Effector memory CD8-positive, alpha-beta T cell (primary cell): ENCODE data around the gene KLK6.
"Not testable (repeated sequence)": the region's sequence is repeated elsewhere in the genome, so short reads cannot be mapped to it uniquely, and the experiment has no call there.

Source experiments
- ATAC-seq: fragments of 150-1000 bp; cut with Tn5 transposase; replicated peaks from 2 replicates; pipeline ENCODE4 v1.10.0; 2021; ENCODE audit warnings: mild to moderate bottlenecking, moderate library complexity
- DNase-seq, 3 experiments: peaks; one replicate each; pipeline ENCODE4 v3.0.0; 2021
- H3K27ac Mint-ChIP-seq, 2 donors: one replicate each; pipeline ENCODE4 v1.8.0; 2022; ENCODE audit warnings: mild to moderate bottlenecking in 2 of 2, mixed read lengths in 2 of 2, moderate library complexity in 2 of 2
- H3K27me3 Mint-ChIP-seq, 2 donors: one replicate each; pipeline ENCODE4 v1.8.0; 2022; ENCODE audit warnings: mixed read lengths in 2 of 2
- H3K36me3 Mint-ChIP-seq: one replicate; pipeline ENCODE4 v1.8.0; 2022; ENCODE audit warnings: mild to moderate bottlenecking, moderate library complexity, mixed read lengths; ENCODE audit not compliant: insufficient read depth
- H3K4me1 Mint-ChIP-seq, 2 donors: one replicate each; pipeline ENCODE4 v1.8.0; 2022; ENCODE audit warnings: low read depth in 2 of 2, mixed read lengths in 2 of 2
- H3K4me3 Mint-ChIP-seq, 2 donors: one replicate each; pipeline ENCODE4 v1.8.0; 2022; ENCODE audit warnings: mild to moderate bottlenecking in 2 of 2, mixed read lengths in 2 of 2, moderate library complexity in 2 of 2
- H3K9me3 Mint-ChIP-seq, 2 donors: one replicate each; pipeline ENCODE4 v1.8.0; 2022; ENCODE audit warnings: mixed read lengths in 2 of 2

The KLK6 gene

GRCh38 chr19:50980208-50980607 lies 10.8 kb upstream of the KLK6 start:
- Mint-ChIP-seq H3K36me3 (no peaks in the 10 kb centered on the region), H3K27ac (no peak overlapping the region), H3K27me3 (peaks cover 72 to 87% of the 10 kb centered on the region in 2 donors), H3K9me3 (peaks cover 0 to 2% of the 10 kb centered on the region in 2 donors), H3K4me3 (no peak overlapping the region), H3K4me1 (peaks cover 0 to 4% of the 10 kb centered on the region in 2 donors)
- ATAC-seq (no peak), DNase-seq (no peak)

GRCh38 chr19:50979758-50980157 lies 10.4 kb upstream of the KLK6 start:
- Mint-ChIP-seq H3K36me3 (no peaks in the 10 kb centered on the region), H3K27me3 (peaks cover 68 to 82% of the 10 kb centered on the region in 2 donors), H3K9me3 (peaks cover 0 to 2% of the 10 kb centered on the region in 2 donors), H3K27ac (no peak overlapping the region), H3K4me3 (no peak overlapping the region), H3K4me1 (peaks cover 0 to 4% of the 10 kb centered on the region in 2 donors)
- DNase-seq (no peak), ATAC-seq (no peak)

GRCh38 chr19:50978772-50979390 lies 9.5 kb upstream of the KLK6 start:
- DNase-seq: no peak
- ATAC-seq: no peak
- no peak overlapping the region for H3K4me3 Mint-ChIP-seq
- no peaks in the 10 kb centered on the region for H3K36me3 Mint-ChIP-seq
- no peak overlapping the region for H3K27ac Mint-ChIP-seq
- peaks cover 0 to 2% of the 10 kb centered on the region in 2 donors for H3K9me3 Mint-ChIP-seq
- peaks cover 0 to 4% of the 10 kb centered on the region in 2 donors for H3K4me1 Mint-ChIP-seq
- H3K27me3 Mint-ChIP-seq: peaks cover 62 to 74% of the 10 kb centered on the region in 2 donors

- Mint-ChIP-seq H3K9me3 (peaks cover 0 to 2% of the 10 kb centered on the region in 2 donors), H3K36me3 (no peaks in the 10 kb centered on the region), H3K27me3 (peaks cover 73 to 79% of the 10 kb centered on the region in 2 donors), H3K4me1 (peaks cover 0 to 4% of the 10 kb centered on the region in 2 donors), H3K27ac (no peak overlapping the region), H3K4me3 (no peak overlapping the region)
- DNase-seq (no peak), ATAC-seq (no peak)
These were observed 8.2 kb upstream of the KLK6 start for GRCh38 chr19:50977626-50978025.

- H3K9me3 Mint-ChIP-seq: no peaks in the 10 kb centered on the region
- no peak for ATAC-seq
- no peak overlapping the region for H3K27ac Mint-ChIP-seq
- no peak overlapping the region for H3K4me3 Mint-ChIP-seq
- no peak for DNase-seq
- peaks cover 0 to 4% of the 10 kb centered on the region in 2 donors for H3K4me1 Mint-ChIP-seq
- H3K36me3 Mint-ChIP-seq: no peaks in the 10 kb centered on the region
- H3K27me3 Mint-ChIP-seq: peaks cover 71 to 81% of the 10 kb centered on the region in 2 donors
These were observed 6.4 kb upstream of the KLK6 start for GRCh38 chr19:50975766-50976165.

GRCh38 chr19:50974702-50975556 lies 5.5 kb upstream of the KLK6 start:
- Mint-ChIP-seq H3K36me3 (no peaks in the 10 kb centered on the region), H3K27me3 (peaks cover 73 to 81% of the 10 kb centered on the region in 2 donors), H3K9me3 (no peaks in the 10 kb centered on the region), H3K4me1 (peaks cover 0 to 4% of the 10 kb centered on the region in 2 donors), H3K4me3 (no peak overlapping the region), H3K27ac (no peak overlapping the region)
- DNase-seq (no peak), ATAC-seq (no peak)

- Mint-ChIP-seq H3K4me3 (no peak overlapping the region), H3K27ac (no peak overlapping the region), H3K27me3 (peaks cover 65 to 75% of the 10 kb centered on the region in 2 donors), H3K9me3 (no peaks in the 10 kb centered on the region), H3K36me3 (no peaks in the 10 kb centered on the region), H3K4me1 (peaks cover 0 to 4% of the 10 kb centered on the region in 2 donors)
- DNase-seq (no peak), ATAC-seq (no peak)
These were observed 3.5 kb upstream of the KLK6 start for GRCh38 chr19:50972795-50973376.

GRCh38 chr19:50969810-50970209 lies 419 bp upstream of the KLK6 start:
- H3K27ac Mint-ChIP-seq, H3K4me3 Mint-ChIP-seq, H3K9me3 Mint-ChIP-seq, H3K36me3 Mint-ChIP-seq, DNase-seq, H3K4me1 Mint-ChIP-seq, ATAC-seq: not testable (repeated sequence)
- peaks cover 63 to 79% of the 10 kb centered on the region in 2 donors for H3K27me3 Mint-ChIP-seq

GRCh38 chr19:50968716-50969412 lies 527 bp downstream of the KLK6 start:
- DNase-seq: no peak
- ATAC-seq: no peak
- H3K27ac Mint-ChIP-seq: no peak overlapping the region
- H3K4me1 Mint-ChIP-seq: no peaks in the 10 kb centered on the region
- peaks cover 70 to 88% of the 10 kb centered on the region in 2 donors for H3K27me3 Mint-ChIP-seq
- H3K4me3 Mint-ChIP-seq: no peak overlapping the region
- peaks cover 0 to 2% of the 10 kb centered on the region in 2 donors for H3K9me3 Mint-ChIP-seq
- no peaks in the 10 kb centered on the region for H3K36me3 Mint-ChIP-seq

- H3K36me3 Mint-ChIP-seq: no peaks in the 10 kb centered on the region
- H3K4me3 Mint-ChIP-seq: no peak overlapping the region
- no peaks in the 10 kb centered on the region for H3K4me1 Mint-ChIP-seq
- no peak for ATAC-seq
- H3K27me3 Mint-ChIP-seq: peaks cover 68 to 88% of the 10 kb centered on the region in 2 donors
- no peak for DNase-seq
- no peak overlapping the region for H3K27ac Mint-ChIP-seq
- peaks cover under 1 to 2% of the 10 kb centered on the region in 2 donors for H3K9me3 Mint-ChIP-seq
These were observed 1.3 kb downstream of the KLK6 start for GRCh38 chr19:50967929-50968715.

- no peak for ATAC-seq
- H3K27ac Mint-ChIP-seq: no peak overlapping the region
- H3K4me3 Mint-ChIP-seq: no peak overlapping the region
- DNase-seq: no peak
- H3K9me3 Mint-ChIP-seq: peaks cover 8 to 10% of the 10 kb centered on the region in 2 donors
- H3K4me1 Mint-ChIP-seq: no peaks in the 10 kb centered on the region
- peaks cover 46 to 52% of the 10 kb centered on the region in 2 donors for H3K27me3 Mint-ChIP-seq
- no peaks in the 10 kb centered on the region for H3K36me3 Mint-ChIP-seq
These were observed 5.1 kb downstream of the KLK6 start for GRCh38 chr19:50964266-50964665.

- Mint-ChIP-seq H3K4me3 (no peak overlapping the region), H3K27me3 (peaks cover 54 to 58% of the 10 kb centered on the region in 2 donors), H3K36me3 (no peaks in the 10 kb centered on the region), H3K9me3 (peaks cover 8 to 10% of the 10 kb centered on the region in 2 donors), H3K4me1 (no peaks in the 10 kb centered on the region), H3K27ac (no peak overlapping the region)
- no peak for ATAC-seq
- no peak for DNase-seq
These were observed 6.0 kb downstream of the KLK6 start for GRCh38 chr19:50963381-50963780.
